HG03139 (cell line): ENCODE data around the gene SCAMP2.
"Not testable (repeated sequence)": the region's sequence is repeated elsewhere in the genome, so short reads cannot be mapped to it uniquely, and the experiment has no call there.

ENCODE experiments used
- ATAC-seq: cut with Tn5 transposase; IDR thresholded peaks from one replicate; pipeline ENCODE4 v1.9.1; 2021; ENCODE audit not compliant: unreplicated experiment

The SCAMP2 gene

DNA sequence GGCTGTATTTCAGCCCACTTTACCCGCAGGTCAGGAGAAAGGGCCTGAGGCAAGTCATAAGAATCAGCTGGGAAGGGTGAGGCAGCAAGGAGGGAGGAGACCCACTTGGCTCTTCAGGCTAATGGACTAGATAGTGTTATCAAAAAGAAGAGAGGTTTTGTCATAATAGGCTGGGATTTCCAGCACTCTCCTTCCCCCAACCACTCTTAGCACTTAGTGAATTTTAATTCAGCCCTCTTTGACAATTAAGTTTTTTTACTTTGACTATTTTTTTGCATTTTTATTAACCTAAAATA is 17.4 kb upstream of the SCAMP2 start:
- no peak for ATAC-seq

DNA sequence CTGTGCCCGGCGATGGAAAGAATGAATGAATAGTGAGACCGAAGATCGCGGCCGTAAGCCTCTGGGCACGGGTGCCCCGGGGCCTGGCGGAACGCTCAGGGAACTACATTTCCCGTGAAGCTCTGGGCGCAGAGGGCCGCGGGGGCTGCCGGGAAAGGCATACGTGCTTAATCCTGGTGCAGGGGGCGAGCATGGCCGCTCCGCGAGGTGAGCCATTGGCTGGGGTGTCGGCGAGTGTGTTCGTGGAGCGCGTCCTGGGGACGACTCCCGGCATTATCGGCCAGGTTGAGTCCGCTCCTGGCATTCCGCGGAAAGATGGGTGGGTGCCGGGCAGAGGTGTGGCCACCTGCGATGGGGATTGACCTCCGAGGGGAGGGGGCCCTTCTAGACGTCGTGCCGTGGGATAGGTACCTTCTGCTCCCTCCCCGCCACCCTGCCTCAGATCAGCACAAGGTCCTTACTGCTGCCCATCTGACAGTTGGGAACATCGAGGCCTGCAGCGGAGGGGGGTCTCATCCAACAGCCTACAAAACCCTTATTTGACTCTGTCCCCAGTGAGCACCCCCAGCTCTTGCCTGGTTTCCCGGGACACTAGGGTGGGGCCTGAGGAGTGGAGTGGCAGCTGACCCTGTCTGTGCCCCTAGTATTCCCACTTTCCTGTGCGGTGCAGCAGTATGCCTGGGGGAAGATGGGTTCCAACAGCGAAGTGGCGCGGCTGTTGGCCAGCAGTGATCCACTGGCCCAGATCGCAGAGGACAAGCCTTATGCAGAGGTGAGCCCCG is 16.9 kb upstream of the SCAMP2 start, which contains the start of gene MPI:
TSS of gene MPI (plus strand) at position 160 of the 782 bp plus-strand sequence. CDS start at position 192, 32 bp downstream.
- ATAC-seq: peak; percentile 74

DNA sequence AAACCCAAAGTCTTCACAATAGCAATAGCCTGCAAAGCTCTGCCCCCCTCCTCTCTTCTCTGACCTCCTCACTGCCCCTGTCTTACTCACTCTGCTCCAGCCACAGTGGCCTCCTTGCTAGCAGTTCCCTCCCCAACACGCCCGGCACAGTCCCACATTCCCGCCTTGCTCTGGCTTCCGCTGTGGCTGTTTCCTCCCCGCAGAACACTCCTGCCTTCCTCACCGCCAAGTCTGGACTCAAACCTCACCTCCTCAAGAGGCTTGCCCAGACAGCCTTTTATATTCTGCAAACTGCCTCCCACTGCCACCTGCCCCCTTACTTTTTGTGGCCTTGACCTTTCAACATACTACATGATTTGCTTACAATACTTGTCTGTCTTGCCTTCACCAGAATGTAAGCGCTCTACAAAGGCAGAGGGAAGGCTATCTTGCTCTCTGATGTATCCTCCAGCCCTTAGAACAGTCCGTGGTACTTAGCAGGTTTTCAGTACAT is 16.3 kb upstream of the SCAMP2 start:
- peak; percentile 16 for ATAC-seq

GRCh38 chr15:74888716-74889115 is 15.6 kb upstream of the SCAMP2 start:
- ATAC-seq: no peak

DNA sequence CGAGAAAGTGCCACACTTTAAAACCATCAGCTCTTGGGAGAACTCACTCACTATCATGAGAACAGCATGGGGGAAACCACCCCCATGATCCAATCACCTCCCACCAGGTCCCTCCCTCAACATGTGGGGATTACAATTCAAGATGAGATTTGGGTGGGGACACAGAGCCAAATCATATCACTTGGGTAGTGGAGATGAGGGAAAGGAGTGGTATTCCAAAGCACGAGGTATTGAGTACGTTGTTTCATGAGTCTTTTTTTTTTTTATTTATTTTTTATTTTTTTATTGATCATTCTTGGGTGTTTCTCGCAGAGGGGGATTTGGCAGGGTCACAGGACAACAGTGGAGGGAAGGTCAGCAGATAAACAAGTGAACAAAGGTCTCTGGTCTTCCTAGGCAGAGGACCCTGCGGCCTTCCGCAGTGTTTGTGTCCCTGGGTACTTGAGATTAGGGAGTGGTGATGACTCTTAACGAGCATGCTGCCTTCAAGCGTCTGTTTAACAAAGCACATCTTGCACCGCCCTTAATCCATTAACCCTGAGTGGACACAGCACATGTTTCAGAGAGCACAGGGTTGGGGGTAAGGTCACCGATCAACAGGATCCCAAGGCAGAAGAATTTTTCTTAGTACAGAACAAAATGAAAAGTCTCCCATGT is 14.5 kb upstream of the SCAMP2 start:
- ATAC-seq: not testable (repeated sequence)

DNA sequence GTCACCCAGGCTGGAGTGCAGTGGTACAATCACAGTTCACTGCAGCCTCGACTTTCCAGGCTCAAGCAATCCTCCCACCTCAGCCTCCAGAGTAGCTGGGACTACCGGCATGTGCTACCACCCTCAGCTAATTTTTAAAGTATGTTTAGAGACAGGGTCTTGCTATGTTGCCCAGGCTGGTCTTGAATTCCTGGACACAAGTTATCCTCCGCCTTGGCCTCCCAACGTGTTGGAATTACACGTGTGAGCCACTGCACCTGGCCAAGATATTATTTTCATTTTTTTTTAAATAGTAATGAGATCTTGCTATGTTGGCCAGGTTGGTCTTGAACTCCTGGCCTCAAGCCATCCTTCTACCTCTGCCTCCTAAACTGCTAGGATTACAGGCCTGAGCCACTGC is 12.3 kb upstream of the SCAMP2 start:
- ATAC-seq: no peak

DNA sequence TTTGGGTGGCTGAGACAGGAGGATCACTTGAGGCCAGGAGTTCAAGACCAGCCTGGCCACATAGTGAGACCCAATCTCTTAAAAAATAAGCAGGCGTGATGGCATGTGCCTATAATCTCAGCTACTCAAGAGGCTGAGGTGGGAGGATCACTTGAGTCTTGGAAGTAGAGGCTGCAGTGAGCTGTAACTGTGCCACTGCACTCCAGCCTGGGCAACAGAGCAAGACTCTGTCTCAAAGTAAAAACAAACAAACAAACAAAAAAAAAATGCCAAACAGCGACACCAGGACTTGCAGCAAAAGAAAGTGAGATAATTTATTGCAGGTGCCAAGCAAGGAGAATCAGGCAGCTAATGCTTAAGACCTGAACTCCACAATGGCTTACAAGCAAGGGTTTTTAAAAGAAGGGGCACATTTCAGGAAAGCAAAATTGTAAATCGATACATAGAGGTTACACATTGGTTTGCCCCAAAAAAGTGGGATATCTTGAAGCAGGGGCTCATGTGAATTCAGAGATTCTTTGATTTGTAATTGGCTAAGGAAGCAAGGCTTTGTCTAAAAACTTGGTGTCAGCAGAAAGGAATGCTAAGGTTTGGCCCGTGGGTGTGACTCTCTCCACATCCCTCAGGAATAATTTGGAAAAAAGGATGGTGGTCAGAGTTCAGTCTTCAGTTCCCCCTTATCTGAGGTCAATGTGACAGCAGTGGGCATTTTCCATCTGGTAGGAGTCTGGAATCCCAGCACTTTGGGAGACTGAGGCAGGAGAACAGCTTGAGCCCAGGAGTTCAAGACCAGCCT is 11.5 kb upstream of the SCAMP2 start:
- no peak for ATAC-seq

GRCh38 chr15:74882528-74882927 is 9.4 kb upstream of the SCAMP2 start:
- ATAC-seq: no peak

DNA sequence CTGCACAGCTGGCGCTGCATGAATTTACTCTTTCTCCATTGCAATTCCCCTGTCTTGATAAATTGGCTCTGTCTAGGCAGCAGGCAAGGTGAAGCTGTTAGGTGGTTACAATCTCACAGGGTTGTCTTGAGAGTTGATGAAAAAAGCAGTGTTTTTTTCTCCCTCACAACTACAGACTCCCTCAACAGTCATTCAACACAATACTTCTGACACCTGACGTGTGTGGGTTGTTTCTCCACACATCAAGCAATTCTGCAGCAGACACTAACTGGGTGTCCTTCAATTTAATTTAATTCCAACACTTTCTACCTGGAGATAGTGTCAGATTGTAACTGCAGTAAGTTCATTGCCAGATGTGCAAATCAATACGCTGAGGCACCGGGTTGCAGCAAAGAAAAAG is 5.1 kb upstream of the SCAMP2 start:
- ATAC-seq: no peak

DNA sequence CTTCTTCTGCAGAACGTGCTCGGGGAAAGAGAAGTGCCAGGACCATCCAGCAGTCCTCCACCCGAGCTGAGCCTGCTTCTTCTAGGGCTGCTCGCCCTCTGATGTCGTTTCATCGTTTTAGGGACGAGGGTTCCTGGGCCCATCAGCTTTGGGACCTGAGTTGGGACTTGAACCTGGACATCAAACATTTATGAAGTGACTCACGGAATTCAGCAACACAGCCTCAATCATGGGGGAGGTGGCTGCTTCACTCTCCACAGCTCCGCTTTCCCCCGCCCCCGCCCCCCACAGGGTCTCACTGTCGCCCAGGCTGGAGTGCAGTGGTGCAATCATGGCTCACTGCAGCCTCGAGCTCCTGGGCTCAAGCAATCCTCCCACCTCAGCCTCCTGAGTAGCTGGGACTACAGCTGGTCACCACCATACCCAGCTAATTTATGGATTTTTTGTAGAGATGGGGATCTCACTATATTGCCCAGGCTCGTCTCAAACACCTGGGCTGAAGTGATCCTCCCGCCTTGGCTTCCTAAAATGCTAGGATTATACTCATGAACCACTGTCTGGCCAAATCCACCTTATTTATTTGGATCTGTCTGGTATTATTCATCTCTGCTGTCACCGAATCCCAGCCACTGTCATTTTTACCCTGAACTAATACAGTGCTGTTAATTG is 725 bp upstream of the SCAMP2 start:
- ATAC-seq: no peak

GRCh38 chr15:74872702-74873035 is 496 bp downstream of the SCAMP2 start:
- no peak for ATAC-seq

- no peak for ATAC-seq
These were observed 2.5 kb downstream of the SCAMP2 start for GRCh38 chr15:74870436-74871215.

DNA sequence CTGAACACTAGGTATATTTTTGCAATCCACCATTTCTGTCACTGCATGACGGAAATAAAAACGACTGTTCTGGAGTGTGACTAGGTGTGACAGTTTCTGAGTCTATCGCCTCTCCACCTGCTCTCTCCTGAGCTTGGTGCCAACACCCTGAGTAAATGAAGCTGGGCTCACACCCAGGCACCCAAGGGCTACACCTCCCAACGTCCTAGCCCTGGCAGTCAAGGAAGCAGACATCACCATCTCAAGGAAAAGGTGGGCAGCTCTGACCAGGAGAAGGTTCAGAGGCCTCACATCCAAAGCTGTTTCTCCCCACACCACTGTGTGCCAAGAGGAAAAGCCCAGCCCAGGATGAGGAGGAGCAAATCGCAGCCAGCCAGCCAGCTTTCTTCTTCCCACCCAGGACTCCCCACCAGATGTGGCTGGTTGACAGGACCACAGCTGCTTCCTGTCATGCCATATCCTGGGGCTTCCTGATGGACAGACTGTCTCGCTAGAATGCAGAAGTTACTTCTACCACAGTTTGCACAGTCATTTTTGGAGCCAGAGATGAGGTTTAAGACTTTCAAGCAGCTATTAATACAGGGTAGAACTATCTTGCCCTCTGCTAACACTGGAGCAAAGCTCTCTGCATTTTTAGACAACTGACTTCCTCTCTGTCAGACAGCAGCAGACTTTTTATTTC is 3.3 kb downstream of the SCAMP2 start:
- ATAC-seq: peak; percentile 46

- ATAC-seq: no peak
These were observed 3.8 kb downstream of the SCAMP2 start for GRCh38 chr15:74869372-74869725.

GRCh38 chr15:74868059-74868458 is 5.1 kb downstream of the SCAMP2 start:
- no peak for ATAC-seq

- no peak for ATAC-seq
These were observed 5.6 kb downstream of the SCAMP2 start for GRCh38 chr15:74867466-74868038.

DNA sequence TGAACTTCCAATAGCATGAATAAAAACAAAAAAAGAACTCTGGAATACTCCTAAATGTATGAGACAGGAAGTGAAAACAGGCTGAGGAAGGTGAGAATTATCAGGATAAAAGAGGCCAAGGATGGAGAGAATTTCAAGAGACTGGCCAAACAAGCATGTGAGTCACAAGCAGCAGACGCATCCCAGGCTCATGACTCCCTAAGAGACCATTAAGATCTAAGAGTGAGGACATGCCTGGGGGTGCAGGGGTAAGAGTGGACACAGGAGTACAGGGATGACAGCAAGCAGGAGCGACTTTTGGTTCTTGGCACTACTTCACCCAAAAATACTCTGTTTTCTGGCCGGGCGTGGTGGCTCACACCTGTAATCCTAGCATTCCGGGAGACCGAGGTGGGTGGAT is 7.1 kb downstream of the SCAMP2 start:
- no peak for ATAC-seq

- no peak for ATAC-seq
These were observed 7.8 kb downstream of the SCAMP2 start for GRCh38 chr15:74865316-74865715.

- ATAC-seq: no peak
These were observed 8.9 kb downstream of the SCAMP2 start for GRCh38 chr15:74864296-74864695.
